ENCODE results near the gene ITPR3.
"Not testable (repeated sequence)": the region's sequence is repeated elsewhere in the genome, so short reads cannot be mapped to it uniquely, and the experiment has no call there.

DNA sequence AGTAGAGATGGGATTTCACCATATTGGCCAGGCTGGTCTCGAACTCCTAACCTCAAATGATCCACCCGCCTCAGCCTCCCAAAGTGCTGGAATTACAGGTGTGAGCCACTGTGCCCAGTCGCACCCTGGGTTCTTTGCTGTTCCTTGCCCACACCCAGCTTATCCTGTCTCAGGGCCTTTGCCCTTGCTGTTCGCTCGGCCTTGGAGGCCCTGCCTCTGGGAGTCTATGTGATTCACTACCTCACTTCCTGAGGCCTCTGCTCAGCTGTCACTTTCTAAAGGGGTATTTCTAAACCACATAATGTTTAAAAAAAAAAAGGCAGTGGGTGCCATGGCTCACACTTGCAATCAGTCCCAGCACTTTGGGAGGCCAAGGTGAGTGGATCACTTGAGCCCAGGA, 24.2 kb upstream of the ITPR3 start:
- TF ChIP-seq, protein P1, sequence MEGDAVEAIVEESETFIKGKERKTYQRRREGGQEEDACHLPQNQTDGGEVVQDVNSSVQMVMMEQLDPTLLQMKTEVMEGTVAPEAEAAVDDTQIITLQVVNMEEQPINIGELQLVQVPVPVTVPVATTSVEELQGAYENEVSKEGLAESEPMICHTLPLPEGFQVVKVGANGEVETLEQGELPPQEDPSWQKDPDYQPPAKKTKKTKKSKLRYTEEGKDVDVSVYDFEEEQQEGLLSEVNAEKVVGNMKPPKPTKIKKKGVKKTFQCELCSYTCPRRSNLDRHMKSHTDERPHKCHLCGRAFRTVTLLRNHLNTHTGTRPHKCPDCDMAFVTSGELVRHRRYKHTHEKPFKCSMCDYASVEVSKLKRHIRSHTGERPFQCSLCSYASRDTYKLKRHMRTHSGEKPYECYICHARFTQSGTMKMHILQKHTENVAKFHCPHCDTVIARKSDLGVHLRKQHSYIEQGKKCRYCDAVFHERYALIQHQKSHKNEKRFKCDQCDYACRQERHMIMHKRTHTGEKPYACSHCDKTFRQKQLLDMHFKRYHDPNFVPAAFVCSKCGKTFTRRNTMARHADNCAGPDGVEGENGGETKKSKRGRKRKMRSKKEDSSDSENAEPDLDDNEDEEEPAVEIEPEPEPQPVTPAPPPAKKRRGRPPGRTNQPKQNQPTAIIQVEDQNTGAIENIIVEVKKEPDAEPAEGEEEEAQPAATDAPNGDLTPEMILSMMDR (IDR thresholded peaks at IDR 0.05): not testable (repeated sequence)
- not testable (repeated sequence) for TF ChIP-seq POLR2AphosphoS5, POLR2A (IDR thresholded peaks at IDR 0.05)

Data from prostate gland (tissue), 2 donors.